Neuronal stem cell (in vitro differentiated cells): ENCODE measurements around the gene FAM168A.

Experiments
- DNase-seq: peaks from one replicate; pipeline ENCODE4 v3.0.0-alpha.2; 2013; ENCODE audit warnings: low spot score
- H2AFZ ChIP-seq: one replicate; pipeline ENCODE4 v1.6.1; 2013; ENCODE audit warnings: mild to moderate bottlenecking, low read length, inconsistent platforms
- H2AK5ac ChIP-seq: 2 replicates; pipeline ENCODE4 v1.6.1; 2013; ENCODE audit warnings: low read depth, mild to moderate bottlenecking, inconsistent platforms, low read length, moderate library complexity, mixed read lengths
- H2BK120ac ChIP-seq: 2 replicates; pipeline ENCODE4 v1.6.1; 2013; ENCODE audit warnings: low read depth, mild to moderate bottlenecking, inconsistent platforms, low read length, moderate library complexity, mixed read lengths
- H2BK12ac ChIP-seq: one replicate; pipeline ENCODE4 v1.6.1; 2013; ENCODE audit warnings: low read length, inconsistent platforms
- H2BK15ac ChIP-seq: 2 replicates; pipeline ENCODE4 v1.6.1; 2013; ENCODE audit warnings: mild to moderate bottlenecking, low read length, inconsistent platforms, mixed read lengths
- H2BK5ac ChIP-seq: one replicate; pipeline ENCODE4 v1.6.1; 2013; ENCODE audit warnings: inconsistent platforms, mild to moderate bottlenecking, low read length, moderate library complexity
- H3K14ac ChIP-seq: one replicate; pipeline ENCODE4 v1.6.1; 2013; ENCODE audit warnings: low read length, inconsistent platforms
- H3K18ac ChIP-seq: 2 replicates; pipeline ENCODE4 v1.6.1; 2013; ENCODE audit warnings: low read length, inconsistent platforms
- H3K23ac ChIP-seq: 2 replicates; pipeline ENCODE4 v1.6.1; 2013; ENCODE audit warnings: low read depth, mild to moderate bottlenecking, mixed read lengths, low read length, inconsistent platforms; ENCODE audit not compliant: poor library complexity
- H3K27ac ChIP-seq: replicated peaks from 3 replicates; pipeline ENCODE4 v1.5.1; 2013; ENCODE audit warnings: low read length, inconsistent platforms
- H3K27me3 ChIP-seq, 3 experiments: 2 replicates each; pipeline ENCODE4 v1.6.1; 2013; ENCODE audit warnings: low read length in 3 of 3, mild to moderate bottlenecking in 2 of 3, inconsistent platforms in 1 of 3, low read depth in 1 of 3, mixed read lengths in 1 of 3, moderate library complexity in 1 of 3; ENCODE audit not compliant: control insufficient read depth in 3 of 3, insufficient read depth in 3 of 3
- H3K36me3 ChIP-seq, 2 donors: replicated peaks in 1 of 2; 2 replicates each; pipeline ENCODE4 v1.6.1; 2013; ENCODE audit warnings: low read length in 2 of 2; ENCODE audit not compliant: control insufficient read depth in 2 of 2, insufficient read depth in 2 of 2
- H3K4ac ChIP-seq: 2 replicates; pipeline ENCODE4 v1.6.1; 2013; ENCODE audit warnings: inconsistent platforms, mild to moderate bottlenecking, low read length, moderate library complexity
- H3K4me1 ChIP-seq, 2 donors: 1 replicate in 1 of 2; 2 replicates in 1 of 2; pipeline ENCODE4 v1.6.1; 2013; ENCODE audit warnings: low read length in 2 of 2, low read depth in 1 of 2; ENCODE audit not compliant: control insufficient read depth in 2 of 2, insufficient read depth in 1 of 2
- H3K4me2 ChIP-seq: one replicate; pipeline ENCODE4 v1.6.1; 2013; ENCODE audit warnings: mild to moderate bottlenecking, low read length, inconsistent platforms; ENCODE audit not compliant: insufficient read depth, poor library complexity, severe bottlenecking
- H3K4me3 ChIP-seq, 2 donors: 2 replicates each; pipeline ENCODE4 v1.5.1; 2013; ENCODE audit warnings: low read length in 2 of 2, mild to moderate bottlenecking in 2 of 2, inconsistent platforms in 1 of 2, moderate library complexity in 1 of 2
- H3K79me1 ChIP-seq: one replicate; pipeline ENCODE4 v1.6.1; 2013; ENCODE audit warnings: low read depth, mild to moderate bottlenecking, inconsistent platforms, low read length, moderate library complexity
- H3K9ac ChIP-seq: one replicate; pipeline ENCODE4 v1.6.1; 2013; ENCODE audit warnings: mild to moderate bottlenecking, low read depth, low read length, inconsistent platforms; ENCODE audit not compliant: poor library complexity
- H3K9me3 ChIP-seq, 2 donors: replicated peaks in 1 of 2; 2 replicates each; pipeline versions ENCODE3 to v1.6.1; 2013; ENCODE audit warnings: low read length in 2 of 2, mild to moderate bottlenecking in 2 of 2, inconsistent platforms in 1 of 2, low read depth in 1 of 2, mixed read lengths in 1 of 2, moderate library complexity in 1 of 2; ENCODE audit not compliant: control insufficient read depth in 2 of 2, insufficient read depth in 1 of 2
- H4K8ac ChIP-seq: one replicate; pipeline ENCODE4 v1.6.1; 2013; ENCODE audit warnings: low read depth, mild to moderate bottlenecking, inconsistent platforms, low read length, moderate library complexity
- H4K91ac ChIP-seq: one replicate; pipeline ENCODE4 v1.6.1; 2013; ENCODE audit warnings: low read length, low read depth, mild to moderate bottlenecking, inconsistent platforms; ENCODE audit not compliant: poor library complexity
- WGBS, 2 donors: extraction: QIAGEN DNeasy Blood & Tissue Kit; methylation state at CpG; one replicate each; pipeline ENCODE4 v1.1.7; 2013; ENCODE audit warnings: missing lambda C conversion rate in 2 of 2, mixed read lengths in 1 of 2; ENCODE audit not compliant: insufficient read length in 2 of 2, insufficient replicate concordance in 1 of 2; ENCODE audit errors: extremely low coverage in 2 of 2; 5-methylcytosine and 5-hydroxymethylcytosine counted together

The FAM168A gene

GRCh38 chr11:73401924-73402833 is 195.7 kb downstream of the FAM168A start:
- Histone ChIP-seq H3K4me2 (no peak overlapping the region), H2AFZ (no peak overlapping the region), H2BK15ac (no peak overlapping the region), H3K4me1 (peaks cover 0 to 14% of the 10 kb centered on the region in 2 donors), H2BK120ac (no peak overlapping the region), H3K79me1 (no peaks in the 10 kb centered on the region), H3K18ac (no peak overlapping the region), H4K91ac (no peak overlapping the region), H3K36me3 (peaks cover 11 to 54% of the 10 kb centered on the region in 2 donors), H3K9ac (no peak overlapping the region), H2BK12ac (no peak overlapping the region), H2BK5ac (no peak overlapping the region), H3K9me3 (no peaks in the 10 kb centered on the region), H3K4me3 (no peak overlapping the region), H2AK5ac (no peak overlapping the region), H3K4ac (no peak overlapping the region), H3K23ac (no peak overlapping the region), H4K8ac (no peak overlapping the region), H3K27me3 (no peaks in the 10 kb centered on the region), H3K14ac (no peak overlapping the region), H3K27ac (peak overlapping the region; percentile 11)
- no peak for DNase-seq
- WGBS, 2 donors, result no CpG with 5 or more reads among the region's 15 CpGs

- H3K36me3 ChIP-seq, result peaks cover 10 to 53% of the 10 kb centered on the region in 2 donors
- H3K4me1 ChIP-seq, result peaks cover 0 to 14% of the 10 kb centered on the region in 2 donors
- no peak overlapping the region for H3K14ac ChIP-seq
- no peak overlapping the region for H2BK120ac ChIP-seq
- H3K23ac ChIP-seq, result no peak overlapping the region
- H3K18ac ChIP-seq, result peak overlapping the region; percentile 4
- H3K9me3 ChIP-seq, result no peaks in the 10 kb centered on the region
- H2AFZ ChIP-seq, result no peak overlapping the region
- DNase-seq, result no peak
- H3K9ac ChIP-seq, result no peak overlapping the region
- no CpG with 5 or more reads among the region's 3 CpGs for WGBS, 2 donors
- no peak overlapping the region for H3K4me2 ChIP-seq
- H2BK12ac ChIP-seq, result no peak overlapping the region
- no peak overlapping the region for H4K8ac ChIP-seq
- no peaks in the 10 kb centered on the region for H3K27me3 ChIP-seq
- no peak overlapping the region for H2BK15ac ChIP-seq
- no peak overlapping the region for H2BK5ac ChIP-seq
- H3K4ac ChIP-seq, result no peak overlapping the region
- H2AK5ac ChIP-seq, result no peak overlapping the region
- H3K27ac ChIP-seq, result no peak overlapping the region
- no peaks in the 10 kb centered on the region for H3K79me1 ChIP-seq
- H3K4me3 ChIP-seq, result no peak overlapping the region
- H4K91ac ChIP-seq, result no peak overlapping the region
Measured at GRCh38 chr11:73401217-73401923, 196.5 kb downstream of the FAM168A start.

GRCh38 chr11:73400293-73400692 is 197.6 kb downstream of the FAM168A start:
- Histone ChIP-seq H3K9ac (no peak overlapping the region), H3K4me2 (no peak overlapping the region), H3K27me3 (no peaks in the 10 kb centered on the region), H3K36me3 (peaks cover 5 to 53% of the 10 kb centered on the region in 2 donors), H3K4me3 (no peak overlapping the region), H3K18ac (no peak overlapping the region), H3K14ac (no peak overlapping the region), H2AFZ (no peak overlapping the region), H4K91ac (no peak overlapping the region), H3K9me3 (no peaks in the 10 kb centered on the region), H3K79me1 (no peaks in the 10 kb centered on the region), H4K8ac (no peak overlapping the region), H2BK15ac (no peak overlapping the region), H2BK120ac (no peak overlapping the region), H3K4me1 (peaks cover 0 to 12% of the 10 kb centered on the region in 2 donors), H3K27ac (peak overlapping the region; percentile 2), H2BK12ac (no peak overlapping the region), H2BK5ac (no peak overlapping the region), H3K23ac (no peak overlapping the region), H2AK5ac (no peak overlapping the region), H3K4ac (no peak overlapping the region)
- DNase-seq, result no peak
- no CpG with 5 or more reads among the region's 6 CpGs for WGBS, 2 donors

GRCh38 chr11:73399636-73400035 is 198.3 kb downstream of the FAM168A start:
- H2AFZ ChIP-seq, result no peak overlapping the region
- DNase-seq, result no peak
- no peak overlapping the region for H2BK5ac ChIP-seq
- H2BK12ac ChIP-seq, result no peak overlapping the region
- no peak overlapping the region for H4K91ac ChIP-seq
- peaks cover 2% of the 10 kb centered on the region for H3K79me1 ChIP-seq
- H3K18ac ChIP-seq, result no peak overlapping the region
- peaks cover 6 to 53% of the 10 kb centered on the region in 2 donors for H3K36me3 ChIP-seq
- no peak overlapping the region for H2AK5ac ChIP-seq
- H2BK120ac ChIP-seq, result no peak overlapping the region
- no peak overlapping the region for H2BK15ac ChIP-seq
- H3K4me1 ChIP-seq, result peaks cover 0 to 12% of the 10 kb centered on the region in 2 donors
- no peak overlapping the region for H3K27ac ChIP-seq
- no peak overlapping the region for H3K14ac ChIP-seq
- no peaks in the 10 kb centered on the region for H3K27me3 ChIP-seq
- H3K4me2 ChIP-seq, result no peak overlapping the region
- H3K23ac ChIP-seq, result no peak overlapping the region
- no peak overlapping the region for H3K9ac ChIP-seq
- no peak overlapping the region for H3K4me3 ChIP-seq
- no peak overlapping the region for H4K8ac ChIP-seq
- no peak overlapping the region for H3K4ac ChIP-seq
- H3K9me3 ChIP-seq, result no peaks in the 10 kb centered on the region
- no CpG with 5 or more reads among the region's 4 CpGs for WGBS, 2 donors
